SU-DHL-6 (cell line): ENCODE results near the gene ABCA6.

Experiments
- EZH2phosphoT487 ChIP-seq: fragments of 200-600 bp; sonication (generic), shearing (Covaris generic); conservative IDR thresholded peaks from 2 replicates; pipeline ENCODE4 v1.6.1; 2018; ENCODE audit warnings: mild to moderate bottlenecking, antibody characterized with exemption, low read length, moderate library complexity, mixed read lengths
- TF ChIP-seq, protein P1 (sequence below): fragments of 200-600 bp; sonication (generic); IDR thresholded peaks from one replicate; pipeline ENCODE4 v1.5.1; 2017; ENCODE audit warnings: antibody characterized with exemption, mild to moderate bottlenecking, low read length, moderate library complexity; ENCODE audit not compliant: insufficient read depth, poor library complexity, severe bottlenecking

GRCh38 chr17:69030169-69030568 is 111.5 kb downstream of the ABCA6 start:
- TF ChIP-seq, protein P1, sequence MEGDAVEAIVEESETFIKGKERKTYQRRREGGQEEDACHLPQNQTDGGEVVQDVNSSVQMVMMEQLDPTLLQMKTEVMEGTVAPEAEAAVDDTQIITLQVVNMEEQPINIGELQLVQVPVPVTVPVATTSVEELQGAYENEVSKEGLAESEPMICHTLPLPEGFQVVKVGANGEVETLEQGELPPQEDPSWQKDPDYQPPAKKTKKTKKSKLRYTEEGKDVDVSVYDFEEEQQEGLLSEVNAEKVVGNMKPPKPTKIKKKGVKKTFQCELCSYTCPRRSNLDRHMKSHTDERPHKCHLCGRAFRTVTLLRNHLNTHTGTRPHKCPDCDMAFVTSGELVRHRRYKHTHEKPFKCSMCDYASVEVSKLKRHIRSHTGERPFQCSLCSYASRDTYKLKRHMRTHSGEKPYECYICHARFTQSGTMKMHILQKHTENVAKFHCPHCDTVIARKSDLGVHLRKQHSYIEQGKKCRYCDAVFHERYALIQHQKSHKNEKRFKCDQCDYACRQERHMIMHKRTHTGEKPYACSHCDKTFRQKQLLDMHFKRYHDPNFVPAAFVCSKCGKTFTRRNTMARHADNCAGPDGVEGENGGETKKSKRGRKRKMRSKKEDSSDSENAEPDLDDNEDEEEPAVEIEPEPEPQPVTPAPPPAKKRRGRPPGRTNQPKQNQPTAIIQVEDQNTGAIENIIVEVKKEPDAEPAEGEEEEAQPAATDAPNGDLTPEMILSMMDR: no peak
- TF ChIP-seq EZH2phosphoT487: no peak
